GM23338 (cell line): ENCODE measurements around the gene PTPRN2. TPM values are rescaled to one million over a fixed set of nuclear protein-coding genes. Genes with fewer than 3 reads are reported as not detected.
A peak's percentile ranks its signal among the peaks of the same experiment; 100 is the strongest.

ENCODE experiments used
- ATAC-seq: fragments of 200-7000 bp; cut with Tn5 transposase; 3 replicates; pipeline ENCODE4 v1.9.1; 2020
- DNase-seq: peaks from one replicate; pipeline ENCODE4 v3.0.0-alpha.2; 2015; ENCODE audit warnings: low spot score
- H2AFZ ChIP-seq: fragments of 200-600 bp; sonication (generic); 2 replicates; pipeline ENCODE4 v1.8.0; 2016; ENCODE audit warnings: antibody characterized with exemption, mild to moderate bottlenecking, moderate library complexity
- H3F3A ChIP-seq: fragments of 200-600 bp; sonication (generic); replicated peaks from 2 replicates; pipeline ENCODE4 v1.8.0; 2017; ENCODE audit warnings: antibody characterized with exemption, mixed run types, low read depth
- H3K27ac ChIP-seq: fragments of 200-600 bp; sonication (generic); 2 replicates; pipeline ENCODE4 v1.6.1; 2016; ENCODE audit warnings: low read depth
- H3K27me3 ChIP-seq: fragments of 200-600 bp; sonication (generic); 2 replicates; pipeline ENCODE4 v1.8.0; 2016; ENCODE audit warnings: mild to moderate bottlenecking, mixed run types, moderate library complexity; ENCODE audit not compliant: insufficient read depth
- H3K36me3 ChIP-seq: fragments of 200-600 bp; sonication (generic); 2 replicates; pipeline ENCODE4 v1.8.0; 2016; ENCODE audit warnings: mild to moderate bottlenecking; ENCODE audit not compliant: insufficient read depth
- H3K4me1 ChIP-seq: fragments of 200-600 bp; sonication (generic); 2 replicates; pipeline ENCODE4 v1.8.0; 2016; ENCODE audit warnings: mild to moderate bottlenecking, moderate library complexity; ENCODE audit not compliant: insufficient read depth
- H3K4me2 ChIP-seq: fragments of 200-600 bp; sonication (generic); 2 replicates; pipeline ENCODE4 v1.7.1; 2017; ENCODE audit warnings: mixed run types
- H3K4me3 ChIP-seq: fragments of 200-600 bp; sonication (generic); 2 replicates; pipeline ENCODE4 v1.6.1; 2016; ENCODE audit warnings: mixed run types
- H3K79me2 ChIP-seq: fragments of 200-600 bp; sonication (generic); replicated peaks from 2 replicates; pipeline ENCODE4 v1.8.0; 2017; ENCODE audit warnings: mild to moderate bottlenecking; ENCODE audit not compliant: insufficient read depth
- H3K9me2 ChIP-seq: fragments of 200-600 bp; sonication (generic); 2 replicates; pipeline ENCODE4 v1.8.0; 2017; ENCODE audit not compliant: insufficient read depth
- H4K20me1 ChIP-seq: fragments of 200-600 bp; sonication (generic); replicated peaks from 2 replicates; pipeline ENCODE4 v1.8.0; 2017; ENCODE audit warnings: mild to moderate bottlenecking; ENCODE audit not compliant: insufficient read depth
- H3K27ac Mint-ChIP-seq: 2 replicates; pipeline ENCODE4 v1.8.0; 2020; ENCODE audit warnings: inconsistent platforms, mild to moderate bottlenecking, moderate library complexity, mixed read lengths
- H3K27me3 Mint-ChIP-seq: 3 replicates; pipeline ENCODE4 v1.8.0; 2022; ENCODE audit warnings: low read depth, mild to moderate bottlenecking, moderate library complexity, mixed read lengths, inconsistent platforms; ENCODE audit not compliant: insufficient read depth, poor library complexity
- H3K36me3 Mint-ChIP-seq: 3 replicates; pipeline ENCODE4 v1.8.0; 2021; ENCODE audit warnings: low read depth, mild to moderate bottlenecking, inconsistent platforms, moderate library complexity, mixed read lengths
- H3K4me1 Mint-ChIP-seq: 3 replicates; pipeline ENCODE4 v1.8.0; 2020; ENCODE audit warnings: mild to moderate bottlenecking, inconsistent platforms, mixed read lengths
- H3K4me3 Mint-ChIP-seq: 3 replicates; pipeline ENCODE4 v1.8.0; 2021; ENCODE audit warnings: moderate library complexity, mild to moderate bottlenecking, inconsistent platforms, mixed read lengths
- H3K9me3 Mint-ChIP-seq: 3 replicates; pipeline ENCODE4 v1.8.0; 2020; ENCODE audit warnings: moderate library complexity, mild to moderate bottlenecking, inconsistent platforms, mixed read lengths
- ETS1 ChIP-seq: IDR thresholded peaks from 2 replicates; pipeline ENCODE4 v1.6.1; 2016; ENCODE audit warnings: antibody characterized with exemption
- EZH2 ChIP-seq: fragments of 200-600 bp; sonication (generic); IDR thresholded peaks from one replicate; pipeline ENCODE4 v1.8.0; 2017; ENCODE audit warnings: antibody characterized with exemption, mild to moderate bottlenecking, low read depth; ENCODE audit not compliant: unreplicated experiment
- EZH2phosphoT487 ChIP-seq: fragments of 200-600 bp; sonication (generic); IDR thresholded peaks from one replicate; pipeline ENCODE4 v1.8.1; 2018; ENCODE audit warnings: antibody characterized with exemption; ENCODE audit not compliant: unreplicated experiment
- JUNB ChIP-seq: IDR thresholded peaks from one replicate; pipeline ENCODE4 v1.6.1; 2016; ENCODE audit warnings: antibody characterized with exemption; ENCODE audit not compliant: unreplicated experiment
- REST ChIP-seq: IDR thresholded peaks from one replicate; pipeline ENCODE4 v1.6.1; 2018; ENCODE audit warnings: antibody characterized with exemption; ENCODE audit not compliant: unreplicated experiment
- STAT1 ChIP-seq: IDR thresholded peaks from one replicate; pipeline ENCODE4 v1.6.1; 2016; ENCODE audit warnings: antibody characterized with exemption; ENCODE audit not compliant: unreplicated experiment
- ZNF462 ChIP-seq: fragments of 250-450 bp; sonication (Bioruptor Pico); IDR thresholded peaks from 2 replicates; pipeline ENCODE4 v1.5.0; 2020; ENCODE audit warnings: mild to moderate bottlenecking, moderate library complexity
- polyA plus RNA-seq: library from polyadenylated mRNA; unstranded; fragments of >200 nt; fragmentation: Nextera tagmentation; extraction: Ambion mirVana; gene quantifications from 2 replicates; pipeline ENCODE4 v1.2.1, GENCODE V29; 2016
- total RNA-seq: library from RNA; depleted of rRNA; stranded (reverse); fragments of >200 nt; shearing (Covaris generic); gene quantifications from 2 replicates; pipeline ENCODE4 v1.2.3, GENCODE V29; 2014

The PTPRN2 gene
- total and polyA plus RNA-seq, 2 experiments from 2014 or later, result 0.87 to 4.0 TPM

GRCh38 chr7:158588878-158589442 is 1.3 kb upstream of the PTPRN2 start (continued):
- TF ChIP-seq REST, result no peak

GRCh38 chr7:158588085-158588877 is 658 bp upstream of the PTPRN2 start:
- DNase-seq (peak; percentile 38), ATAC-seq (peak; percentile 34)
- peaks cover 78% of the 10 kb centered on the region for H3K27me3 ChIP-seq
- H3K27ac ChIP-seq, result no peak overlapping the region
- no peaks in the 10 kb centered on the region for H3K36me3 ChIP-seq
- Mint-ChIP-seq H3K36me3 (no peaks in the 10 kb centered on the region; the same call in 1 of the 3 replicates), H3K9me3 (peaks cover 16% of the 10 kb centered on the region; the same call in 2 of the 3 replicates), H3K27me3 (peaks cover 45% of the 10 kb centered on the region), H3K4me3 (peak overlapping the region; percentile 61), H3K4me1 (peaks cover 13% of the 10 kb centered on the region), H3K27ac (no peak overlapping the region)
- H4K20me1 ChIP-seq, result no peaks in the 10 kb centered on the region; the same call in 1 of the 2 replicates
- peak overlapping the region; percentile 73 for H3K4me3 ChIP-seq
- H2AFZ ChIP-seq, result peak overlapping the region; percentile 84; the same call in 1 of the 2 replicates
- 0 out of 2 replicates have a peak, but pooled peaks cover 7% of the 10 kb centered on the region for H3F3A ChIP-seq
- peaks cover 5% of the 10 kb centered on the region; the same call in 1 of the 2 replicates for H3K4me1 ChIP-seq
- H3K9me2 ChIP-seq, result 0 out of 2 replicates have a peak, but pooled peaks cover 8% of the 10 kb centered on the region
- H3K79me2 ChIP-seq, result no peaks in the 10 kb centered on the region
- peak overlapping the region; percentile 89 for H3K4me2 ChIP-seq
- TF ChIP-seq EZH2phosphoT487 (no peak), EZH2 (peak; percentile 31), ETS1 (no peak), STAT1 (no peak), JUNB (no peak), ZNF462 (CRISPR knock-in tag) (no peak)
